Calu3 (cell line): ENCODE results near the gene ZNF775. TPM values are rescaled to one million over a fixed set of nuclear protein-coding genes. Genes with fewer than 3 reads are reported as not detected.

Source experiments
- BruUV-seq: library from RNA; stranded (reverse); fragments of 400-500 nt; replicated peaks from 2 replicates; lab custom pipeline; 2021; lab: Mats Ljungman, UMichigan
- CTCF ChIA-PET: fragments of 300-600 bp; sonication (Branson Sonifier 250); formaldehyde crosslinking; loops from one replicate; lab custom pipeline; 2022; ENCODE audit warnings: antibody characterized with exemption; lab: Charles Lee
- DNase-seq: peaks from one replicate; pipeline ENCODE4 v3.0.0; 2022
- H3K27ac Mint-ChIP-seq: one replicate; pipeline ENCODE4 v1.8.0; 2022; ENCODE audit warnings: mixed read lengths; ENCODE audit not compliant: unreplicated experiment
- H3K27me3 Mint-ChIP-seq: one replicate; pipeline ENCODE4 v1.8.0; 2022; ENCODE audit warnings: mixed read lengths; ENCODE audit not compliant: unreplicated experiment
- H3K36me3 Mint-ChIP-seq: one replicate; pipeline ENCODE4 v1.8.0; 2022; ENCODE audit warnings: mild to moderate bottlenecking, moderate library complexity, mixed read lengths; ENCODE audit not compliant: insufficient read depth, unreplicated experiment
- H3K4me1 Mint-ChIP-seq: one replicate; pipeline ENCODE4 v1.8.0; 2022; ENCODE audit warnings: mild to moderate bottlenecking, low read depth, mixed read lengths; ENCODE audit not compliant: unreplicated experiment
- H3K4me3 Mint-ChIP-seq: one replicate; pipeline ENCODE4 v1.8.0; 2022; ENCODE audit warnings: mild to moderate bottlenecking, low read depth, moderate library complexity, mixed read lengths; ENCODE audit not compliant: unreplicated experiment
- H3K9me3 Mint-ChIP-seq: one replicate; pipeline ENCODE4 v1.8.0; 2022; ENCODE audit warnings: low read depth, mixed read lengths; ENCODE audit not compliant: unreplicated experiment
- intact Hi-C: fragments of 100-400 bp; cut with micrococcal nuclease; formaldehyde crosslinking; loops from one replicate; pipeline ENCODE4 v1.10.0; 2022; ENCODE audit not compliant: unreplicated experiment
- total RNA-seq: library from RNA; stranded (reverse); gene quantifications from 2 replicates; pipeline ENCODE4 v1.2.3, GENCODE V29; 2022
- TF ChIP-seq, protein P1 (sequence below): fragments of 200-600 bp; IDR thresholded peaks from one replicate; pipeline ENCODE4 v1.8.0; 2022; ENCODE audit warnings: antibody characterized with exemption; ENCODE audit not compliant: unreplicated experiment

ZNF775 gene
- total RNA-seq, 1 experiment from 2014 or later = 5.8 TPM

- H3K27ac Mint-ChIP-seq = peak overlapping the region; percentile 65
- H3K4me1 Mint-ChIP-seq = peaks cover 55% of the 10 kb centered on the region
- intact Hi-C loops = no loop called here
- TF ChIP-seq, protein P1, sequence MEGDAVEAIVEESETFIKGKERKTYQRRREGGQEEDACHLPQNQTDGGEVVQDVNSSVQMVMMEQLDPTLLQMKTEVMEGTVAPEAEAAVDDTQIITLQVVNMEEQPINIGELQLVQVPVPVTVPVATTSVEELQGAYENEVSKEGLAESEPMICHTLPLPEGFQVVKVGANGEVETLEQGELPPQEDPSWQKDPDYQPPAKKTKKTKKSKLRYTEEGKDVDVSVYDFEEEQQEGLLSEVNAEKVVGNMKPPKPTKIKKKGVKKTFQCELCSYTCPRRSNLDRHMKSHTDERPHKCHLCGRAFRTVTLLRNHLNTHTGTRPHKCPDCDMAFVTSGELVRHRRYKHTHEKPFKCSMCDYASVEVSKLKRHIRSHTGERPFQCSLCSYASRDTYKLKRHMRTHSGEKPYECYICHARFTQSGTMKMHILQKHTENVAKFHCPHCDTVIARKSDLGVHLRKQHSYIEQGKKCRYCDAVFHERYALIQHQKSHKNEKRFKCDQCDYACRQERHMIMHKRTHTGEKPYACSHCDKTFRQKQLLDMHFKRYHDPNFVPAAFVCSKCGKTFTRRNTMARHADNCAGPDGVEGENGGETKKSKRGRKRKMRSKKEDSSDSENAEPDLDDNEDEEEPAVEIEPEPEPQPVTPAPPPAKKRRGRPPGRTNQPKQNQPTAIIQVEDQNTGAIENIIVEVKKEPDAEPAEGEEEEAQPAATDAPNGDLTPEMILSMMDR = no peak
- H3K27me3 Mint-ChIP-seq = no peaks in the 10 kb centered on the region
- DNase-seq = peak; percentile 76
- CTCF ChIA-PET = interaction anchor here (0.8 to 1.0 kb wide), 2 partner anchors 10 to 28 kb away, joined by 3 to 4 read pairs; partner anchors contain the start of gene REPIN1
- H3K4me3 Mint-ChIP-seq = peak overlapping the region; percentile 96
- TSS peak; percentile 97 for BruUV-seq
- H3K36me3 Mint-ChIP-seq = peaks cover 61% of the 10 kb centered on the region
- no peaks in the 10 kb centered on the region for H3K9me3 Mint-ChIP-seq
These were observed 846 bp upstream of the ZNF775 start for GRCh38 chr7:150378115-150378852.

DNA sequence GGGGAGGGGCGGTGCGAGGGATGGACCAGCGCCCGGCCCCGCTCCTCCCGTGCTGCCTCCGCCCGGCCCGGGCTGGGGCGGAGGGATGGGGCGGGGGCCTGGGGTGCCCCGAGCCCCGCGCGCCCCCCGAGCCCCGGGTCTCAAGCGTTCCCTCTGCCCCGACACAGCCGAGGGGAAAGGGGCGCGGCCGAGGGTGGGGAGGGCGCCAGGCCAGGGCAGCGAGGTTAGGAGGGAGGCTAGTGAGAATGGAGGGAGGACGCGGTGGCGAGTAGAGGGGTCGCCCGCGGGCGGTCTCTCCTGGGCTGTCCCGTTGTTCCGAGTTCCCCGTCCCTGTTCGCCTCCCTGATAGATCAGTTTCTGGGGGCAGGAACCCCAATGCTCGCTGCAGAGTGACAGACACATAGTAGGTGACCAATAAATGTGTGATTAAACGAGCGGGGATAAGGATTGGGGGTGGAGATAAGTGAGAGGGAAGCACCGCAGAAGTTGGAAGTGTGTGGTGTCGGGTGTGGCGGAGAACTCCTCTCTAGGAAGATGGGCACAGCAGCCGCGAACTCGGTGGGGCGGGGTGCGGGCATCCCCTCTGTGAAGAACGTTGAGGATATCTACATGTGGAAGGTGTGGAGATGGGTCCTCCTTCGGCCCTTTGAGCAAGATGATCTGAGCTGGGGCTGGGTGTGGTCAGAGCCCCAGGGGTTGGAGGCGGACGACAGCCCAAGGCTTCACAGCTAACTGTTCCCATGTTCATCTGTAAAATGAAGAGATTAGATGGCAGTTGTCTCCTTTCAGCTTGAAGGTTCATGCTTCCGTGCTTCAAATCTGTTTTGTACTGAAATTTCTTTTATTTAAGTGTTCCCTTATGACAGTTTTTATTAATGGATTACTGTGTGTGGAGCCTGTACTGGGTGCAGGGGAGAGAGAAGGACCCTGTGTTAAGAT lies 580 bp downstream of the ZNF775 start:
- BruUV-seq = no TSS peak
- CTCF ChIA-PET = no interaction called here

GRCh38 chr7:150380463-150380862 lies 1.3 kb downstream of the ZNF775 start:
- Mint-ChIP-seq H3K4me1 (peaks cover 40% of the 10 kb centered on the region), H3K27me3 (no peaks in the 10 kb centered on the region), H3K9me3 (no peaks in the 10 kb centered on the region), H3K4me3 (peak overlapping the region; percentile 96), H3K27ac (peak overlapping the region; percentile 85), H3K36me3 (peaks cover 43% of the 10 kb centered on the region)
- intact Hi-C loops = no loop called here
- TF ChIP-seq, protein P1 = no peak
- CTCF ChIA-PET = no interaction called here
- BruUV-seq = no TSS peak
- DNase-seq = no peak

More for the DNA sequence above, 580 bp downstream of the ZNF775 start:
- H3K4me1 Mint-ChIP-seq = peaks cover 41% of the 10 kb centered on the region
- TF ChIP-seq, protein P1 = no peak
- intact Hi-C loops = no loop called here
- H3K36me3 Mint-ChIP-seq = peaks cover 47% of the 10 kb centered on the region
- H3K4me3 Mint-ChIP-seq = peak overlapping the region; percentile 96
- peak overlapping the region; percentile 85 for H3K27ac Mint-ChIP-seq
- no peak for DNase-seq
- H3K9me3 Mint-ChIP-seq = no peaks in the 10 kb centered on the region
- H3K27me3 Mint-ChIP-seq = no peaks in the 10 kb centered on the region

- Mint-ChIP-seq H3K36me3 (peaks cover 36% of the 10 kb centered on the region), H3K9me3 (no peaks in the 10 kb centered on the region), H3K27me3 (no peaks in the 10 kb centered on the region), H3K4me3 (no peak overlapping the region), H3K4me1 (peaks cover 34% of the 10 kb centered on the region), H3K27ac (no peak overlapping the region)
- no peak for DNase-seq
- no TSS peak for BruUV-seq
- CTCF ChIA-PET = no interaction called here
- intact Hi-C loops = no loop called here
- TF ChIP-seq, protein P1 = no peak
These were observed 2.0 kb downstream of the ZNF775 start for GRCh38 chr7:150381096-150381495.
